PC-3 (cell line): ENCODE data around the gene GFOD1. TPM values are rescaled to one million over a fixed set of nuclear protein-coding genes. Genes with fewer than 3 reads are reported as not detected.

ENCODE experiments used
- ATAC-seq: fragments of 200-7000 bp; cut with Tn5 transposase; 2 replicates; pipeline ENCODE4 v1.9.1; 2020; ENCODE audit warnings: mild to moderate bottlenecking, moderate library complexity
- BruUV-seq: library from RNA; stranded (reverse); fragments of 400-500 nt; replicated peaks from 2 replicates; lab custom pipeline; 2021; lab: Mats Ljungman, UMichigan
- CTCF ChIA-PET: fragments of 300-600 bp; sonication (Branson Sonifier 250); formaldehyde crosslinking; loops from one replicate; lab custom pipeline; 2022; ENCODE audit warnings: antibody characterized with exemption; lab: Charles Lee
- POLR2A ChIA-PET: fragments of 300-600 bp; sonication (Branson Sonifier 250); formaldehyde crosslinking; loops from one replicate; lab custom pipeline; 2022; ENCODE audit warnings: antibody characterized with exemption; ENCODE audit not compliant: unreplicated experiment; lab: Charles Lee
- DNase-seq: peaks from one replicate; pipeline ENCODE4 v3.0.0-alpha.2; 2015
- H2AFZ ChIP-seq: fragments of 300-600 bp; sonication (generic); 2 replicates; pipeline ENCODE4 v1.6.0; 2016; ENCODE audit warnings: antibody characterized with exemption, low read length
- H3F3A ChIP-seq: fragments of 300-600 bp; sonication (generic); one replicate; pipeline ENCODE4 v1.6.0; 2017; ENCODE audit warnings: antibody characterized with exemption, low read length, control low read depth, mild to moderate bottlenecking; ENCODE audit not compliant: unreplicated experiment
- H3K27ac ChIP-seq: fragments of 300-600 bp; sonication (generic); 2 replicates; pipeline ENCODE4 v1.5.1; 2016; ENCODE audit warnings: mild to moderate bottlenecking, low read length
- H3K27me3 ChIP-seq: fragments of 300-600 bp; sonication (generic); 2 replicates; pipeline ENCODE4 v1.6.1; 2016; ENCODE audit warnings: low read length, mixed read lengths
- H3K36me3 ChIP-seq: fragments of 300-600 bp; sonication (generic); 2 replicates; pipeline ENCODE4 v1.6.1; 2016; ENCODE audit warnings: low read depth, mixed run types, low read length, mixed read lengths
- H3K4me1 ChIP-seq: fragments of 300-600 bp; sonication (generic); 2 replicates; pipeline ENCODE4 v1.5.1; 2016; ENCODE audit warnings: low read length; ENCODE audit not compliant: insufficient read depth
- H3K4me2 ChIP-seq: fragments of 300-600 bp; sonication (generic); 2 replicates; pipeline ENCODE4 v1.6.0; 2016; ENCODE audit warnings: low read length
- H3K4me3 ChIP-seq: fragments of 300-600 bp; sonication (generic); 2 replicates; pipeline ENCODE4 v1.5.1; 2016; ENCODE audit warnings: mild to moderate bottlenecking, low read length, mixed read lengths
- H3K79me2 ChIP-seq: fragments of 300-600 bp; sonication (generic); 2 replicates; pipeline ENCODE4 v1.6.1; 2017; ENCODE audit warnings: low read length, mixed read lengths
- H3K9ac ChIP-seq: fragments of 300-600 bp; sonication (generic); 2 replicates; pipeline ENCODE4 v1.6.0; 2016; ENCODE audit warnings: mild to moderate bottlenecking, low read length
- H3K9me2 ChIP-seq: fragments of 300-600 bp; sonication (generic); replicated peaks from 2 replicates; pipeline ENCODE4 v1.6.1; 2016; ENCODE audit warnings: mixed run types, low read length, mixed read lengths
- H3K9me3 ChIP-seq: fragments of 300-600 bp; sonication (generic); 2 replicates; pipeline ENCODE4 v1.6.1; 2016; ENCODE audit warnings: low read length, mixed read lengths
- H4K20me1 ChIP-seq: fragments of 300-600 bp; sonication (generic); 2 replicates; pipeline ENCODE4 v1.6.1; 2016; ENCODE audit warnings: low read length, mixed read lengths
- EZH2 ChIP-seq: fragments of 300-600 bp; sonication (generic); IDR thresholded peaks from one replicate; pipeline ENCODE4 v1.6.1; 2017; ENCODE audit warnings: antibody characterized with exemption, mild to moderate bottlenecking, low read length; ENCODE audit not compliant: unreplicated experiment
- EZH2phosphoT487 ChIP-seq: fragments of 300-600 bp; sonication (generic); IDR thresholded peaks from 2 replicates; pipeline ENCODE4 v1.6.1; 2018; ENCODE audit warnings: mild to moderate bottlenecking, antibody characterized with exemption, low read length, borderline replicate concordance
- intact Hi-C: fragments of 100-400 bp; cut with micrococcal nuclease; formaldehyde crosslinking; loops from 2 replicates; pipeline ENCODE4 v1.9.0; 2023
- total RNA-seq: library from RNA; depleted of rRNA; stranded (reverse); fragments of >200 nt; gene quantifications from 2 replicates; pipeline ENCODE4 v1.2.3, GENCODE V29; 2014
- TF ChIP-seq, protein P1 (sequence below): fragments of 300-600 bp; sonication (generic); conservative IDR thresholded peaks from 2 replicates; pipeline ENCODE4 v1.5.1; 2017; ENCODE audit warnings: antibody characterized with exemption, low read depth, mild to moderate bottlenecking, low read length

The GFOD1 gene
- total RNA-seq, 1 experiment from 2014 or later: 16.0 TPM

DNA sequence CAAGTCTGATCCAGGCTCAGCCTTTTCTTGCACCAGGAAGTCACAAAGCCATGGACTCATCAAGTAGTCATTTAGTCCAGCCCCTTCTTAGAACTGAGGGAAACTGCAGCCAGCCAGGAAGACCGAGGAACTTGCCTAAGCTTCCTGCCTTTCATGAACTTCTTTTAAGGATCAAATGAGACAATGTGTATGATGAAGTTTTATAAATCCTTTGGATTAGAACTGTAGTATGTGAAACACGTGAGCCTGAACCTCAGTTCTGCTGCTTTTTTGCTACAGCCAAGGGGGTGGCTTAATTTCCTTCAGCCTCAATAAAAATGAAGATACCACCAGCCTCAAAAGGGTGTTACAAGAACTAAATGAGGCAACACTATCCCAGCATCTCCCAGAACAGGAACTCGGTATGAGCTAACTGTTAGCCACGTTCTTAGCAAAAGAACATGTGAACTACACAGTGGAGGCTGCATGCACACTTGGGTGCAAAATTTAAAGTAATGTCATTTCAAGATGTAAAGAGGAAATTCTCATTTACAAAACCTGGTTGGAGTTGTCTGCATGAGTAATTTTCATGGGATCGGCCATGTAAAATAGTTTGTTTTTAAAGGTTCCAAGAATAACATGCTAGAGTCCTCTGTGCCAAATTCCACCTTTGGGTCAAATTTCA is 83.0 kb downstream of the GFOD1 start:
- Histone ChIP-seq H4K20me1 (no peaks in the 10 kb centered on the region), H3K4me2 (no peak overlapping the region), H3K9me3 (no peaks in the 10 kb centered on the region), H3K27me3 (no peaks in the 10 kb centered on the region), H3K79me2 (no peaks in the 10 kb centered on the region), H3F3A (no peaks in the 10 kb centered on the region), H3K4me3 (no peak overlapping the region), H3K9ac (no peak overlapping the region), H3K36me3 (no peaks in the 10 kb centered on the region), H3K9me2 (no peaks in the 10 kb centered on the region), H2AFZ (no peak overlapping the region), H3K27ac (no peak overlapping the region), H3K4me1 (peaks cover 17% of the 10 kb centered on the region)
- ChIA-PET CTCF (no interaction called here), POLR2A (no interaction called here)
- ATAC-seq (peak; percentile 69), DNase-seq (peak; percentile 48)
- no peak for TF ChIP-seq EZH2phosphoT487
- intact Hi-C loops: no loop called here
- no TSS peak for BruUV-seq

DNA sequence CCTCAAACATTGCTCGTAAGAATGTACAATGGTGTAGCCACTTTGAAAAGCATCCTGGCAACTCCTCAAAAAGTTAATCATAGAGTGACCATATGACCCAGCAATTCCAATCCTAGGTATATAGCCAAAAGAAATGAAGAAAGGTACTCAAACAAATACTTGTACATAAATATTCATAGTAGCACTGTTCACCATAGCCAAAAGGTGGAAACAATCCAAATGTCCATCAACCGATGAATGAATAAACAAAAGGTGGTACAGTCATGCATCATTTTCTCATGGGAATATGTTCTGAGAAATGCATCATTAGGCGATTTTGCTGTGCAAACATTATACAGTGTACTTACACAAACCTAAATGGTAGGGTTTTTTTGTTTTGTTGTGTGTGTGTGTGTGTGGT is 84.7 kb downstream of the GFOD1 start:
- peak; percentile 21 for DNase-seq
- no peak for ATAC-seq
- BruUV-seq: no TSS peak
- H3K27me3 ChIP-seq: no peaks in the 10 kb centered on the region
- H3F3A ChIP-seq: no peaks in the 10 kb centered on the region
- intact Hi-C loops: no loop called here
- H3K36me3 ChIP-seq: no peaks in the 10 kb centered on the region
- H3K4me3 ChIP-seq: no peak overlapping the region
- peaks cover 13% of the 10 kb centered on the region for H3K4me1 ChIP-seq
- H3K9ac ChIP-seq: no peak overlapping the region
- H3K9me3 ChIP-seq: no peaks in the 10 kb centered on the region
- H3K4me2 ChIP-seq: no peak overlapping the region
- CTCF ChIA-PET: no interaction called here
- POLR2A ChIA-PET: no interaction called here
- H4K20me1 ChIP-seq: no peaks in the 10 kb centered on the region
- TF ChIP-seq EZH2: no peak
- TF ChIP-seq EZH2phosphoT487: no peak
- TF ChIP-seq, protein P1, sequence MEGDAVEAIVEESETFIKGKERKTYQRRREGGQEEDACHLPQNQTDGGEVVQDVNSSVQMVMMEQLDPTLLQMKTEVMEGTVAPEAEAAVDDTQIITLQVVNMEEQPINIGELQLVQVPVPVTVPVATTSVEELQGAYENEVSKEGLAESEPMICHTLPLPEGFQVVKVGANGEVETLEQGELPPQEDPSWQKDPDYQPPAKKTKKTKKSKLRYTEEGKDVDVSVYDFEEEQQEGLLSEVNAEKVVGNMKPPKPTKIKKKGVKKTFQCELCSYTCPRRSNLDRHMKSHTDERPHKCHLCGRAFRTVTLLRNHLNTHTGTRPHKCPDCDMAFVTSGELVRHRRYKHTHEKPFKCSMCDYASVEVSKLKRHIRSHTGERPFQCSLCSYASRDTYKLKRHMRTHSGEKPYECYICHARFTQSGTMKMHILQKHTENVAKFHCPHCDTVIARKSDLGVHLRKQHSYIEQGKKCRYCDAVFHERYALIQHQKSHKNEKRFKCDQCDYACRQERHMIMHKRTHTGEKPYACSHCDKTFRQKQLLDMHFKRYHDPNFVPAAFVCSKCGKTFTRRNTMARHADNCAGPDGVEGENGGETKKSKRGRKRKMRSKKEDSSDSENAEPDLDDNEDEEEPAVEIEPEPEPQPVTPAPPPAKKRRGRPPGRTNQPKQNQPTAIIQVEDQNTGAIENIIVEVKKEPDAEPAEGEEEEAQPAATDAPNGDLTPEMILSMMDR: no peak
- H3K9me2 ChIP-seq: no peaks in the 10 kb centered on the region
- no peaks in the 10 kb centered on the region for H3K79me2 ChIP-seq
- no peak overlapping the region for H3K27ac ChIP-seq
- no peak overlapping the region for H2AFZ ChIP-seq

DNA sequence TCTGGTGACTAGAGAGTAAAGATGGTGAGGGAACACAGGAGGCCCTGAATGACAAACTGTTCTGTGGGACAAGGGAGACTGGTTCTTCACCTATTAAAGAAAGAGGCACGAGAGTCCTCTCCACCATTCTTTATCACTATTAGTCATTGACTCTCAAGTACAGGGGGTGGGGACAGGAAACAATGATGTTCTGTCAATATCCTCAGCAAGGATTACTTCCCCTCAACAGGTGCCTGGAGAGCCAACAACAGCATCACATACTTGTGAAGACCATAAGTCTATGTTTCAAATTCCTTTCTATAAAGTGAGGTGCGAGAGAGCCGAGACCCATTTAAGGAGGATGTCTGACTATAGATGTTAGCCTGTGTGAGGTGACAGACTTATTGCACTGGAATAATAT is 86.6 kb downstream of the GFOD1 start:
- Histone ChIP-seq H3K79me2 (no peaks in the 10 kb centered on the region), H3K27ac (no peak overlapping the region), H3K9me2 (no peaks in the 10 kb centered on the region), H3F3A (no peaks in the 10 kb centered on the region), H2AFZ (no peak overlapping the region), H3K27me3 (no peaks in the 10 kb centered on the region), H3K9ac (no peak overlapping the region), H3K9me3 (no peaks in the 10 kb centered on the region), H3K4me2 (no peak overlapping the region), H4K20me1 (no peaks in the 10 kb centered on the region), H3K4me3 (no peak overlapping the region), H3K4me1 (peaks cover 13% of the 10 kb centered on the region), H3K36me3 (no peaks in the 10 kb centered on the region)
- BruUV-seq: no TSS peak
- TF ChIP-seq EZH2: no peak
- TF ChIP-seq, protein P1: no peak
- no peak for TF ChIP-seq EZH2phosphoT487
- CTCF ChIA-PET: no interaction called here
- POLR2A ChIA-PET: no interaction called here
- intact Hi-C loops: no loop called here
- DNase-seq (peak; percentile 49), ATAC-seq (0 out of 2 replicates have a peak, but pooled peaks have one; percentile 25)
